Neural cell (in vitro differentiated cells): ENCODE measurements around the gene SEC16A. TPM values are rescaled to one million over a fixed set of nuclear protein-coding genes. Genes with fewer than 3 reads are reported as not detected.

Experiments used
- H2AFZ ChIP-seq: fragments of 200-600, 300-800 bp; sonication (generic), shearing (Covaris generic); 2 replicates; pipeline ENCODE4 v1.6.0; 2014; ENCODE audit warnings: low read depth, mild to moderate bottlenecking, antibody characterized with exemption, low read length, moderate library complexity
- H3F3A ChIP-seq: fragments of 200-600 bp; shearing (Covaris generic); 2 replicates; pipeline ENCODE4 v1.6.1; 2016; ENCODE audit warnings: mild to moderate bottlenecking, moderate library complexity, mixed read lengths, antibody characterized with exemption, low read length; ENCODE audit not compliant: insufficient read depth, poor library complexity, severe bottlenecking
- H3K27ac ChIP-seq: fragments of 200-600, 300-800 bp; sonication (generic), shearing (Covaris generic); 2 replicates; pipeline ENCODE4 v1.5.1; 2014; ENCODE audit warnings: mild to moderate bottlenecking, low read length, moderate library complexity
- H3K27me3 ChIP-seq: fragments of 300-800, 200-600 bp; sonication (generic), shearing (Covaris generic); 2 replicates; pipeline ENCODE4 v1.6.0; 2014; ENCODE audit warnings: mild to moderate bottlenecking, low read depth, low read length, moderate library complexity; ENCODE audit not compliant: insufficient read depth
- H3K36me3 ChIP-seq: fragments of 300-800, 200-600 bp; sonication (generic), shearing (Covaris generic); 2 replicates; pipeline ENCODE4 v1.5.1; 2014; ENCODE audit warnings: mild to moderate bottlenecking, antibody characterized with exemption, low read length, moderate library complexity; ENCODE audit not compliant: insufficient read depth
- H3K4me2 ChIP-seq: fragments of 300-800, 200-600 bp; sonication (generic), shearing (Covaris generic); 2 replicates; pipeline ENCODE4 v1.6.0; 2014; ENCODE audit warnings: mild to moderate bottlenecking, low read length
- H3K4me3 ChIP-seq: fragments of 300-800, 200-600 bp; sonication (generic), shearing (Covaris generic); 2 replicates; pipeline ENCODE4 v1.5.1; 2014; ENCODE audit warnings: mild to moderate bottlenecking, low read length, moderate library complexity
- H3K79me2 ChIP-seq: fragments of 200-600 bp; shearing (Covaris generic); replicated peaks from 2 replicates; pipeline ENCODE4 v1.6.0; 2014; ENCODE audit warnings: mild to moderate bottlenecking, low read length, moderate library complexity; ENCODE audit not compliant: insufficient read depth
- H3K9ac ChIP-seq: fragments of 300-800, 200-600 bp; sonication (generic), shearing (Covaris generic); 2 replicates; pipeline ENCODE4 v1.6.1; 2016; ENCODE audit warnings: mild to moderate bottlenecking, low read length, mixed read lengths
- H3K9me2 ChIP-seq: fragments of 200-600 bp; shearing (Covaris generic); 2 replicates; pipeline ENCODE4 v1.6.1; 2016; ENCODE audit warnings: mild to moderate bottlenecking, low read length, mixed read lengths; ENCODE audit not compliant: insufficient read depth
- H3K9me3 ChIP-seq: fragments of 200-600, 300-800 bp; sonication (generic), shearing (Covaris generic); 2 replicates; pipeline ENCODE4 v1.6.1; 2016; ENCODE audit warnings: mild to moderate bottlenecking, mixed run types, low read length, moderate library complexity, mixed read lengths
- H4K20me1 ChIP-seq: fragments of 200-600 bp; shearing (Covaris generic); 2 replicates; pipeline ENCODE4 v1.6.1; 2016; ENCODE audit warnings: mild to moderate bottlenecking, mixed run types; ENCODE audit not compliant: insufficient read depth
- CTCF ChIP-seq: fragments of 450-650 bp; IDR thresholded peaks from 2 replicates; pipeline ENCODE4 v1.5.1; 2014; ENCODE audit warnings: antibody characterized with exemption, mild to moderate bottlenecking, moderate library complexity; ENCODE audit not compliant: poor library complexity, severe bottlenecking
- EP300 ChIP-seq: fragments of 450-650 bp; conservative IDR thresholded peaks from 2 replicates; pipeline ENCODE4 v1.6.1; 2014; ENCODE audit warnings: antibody characterized with exemption, mild to moderate bottlenecking, moderate library complexity; ENCODE audit not compliant: poor library complexity, severe bottlenecking
- EZH2 ChIP-seq: fragments of 200-600, 300-800 bp; shearing (Covaris generic), sonication (generic); IDR thresholded peaks from 2 replicates; pipeline ENCODE4 v1.6.1; 2014; ENCODE audit warnings: antibody characterized with exemption, low read length, borderline replicate concordance, mild to moderate bottlenecking; ENCODE audit not compliant: insufficient read depth, poor library complexity, severe bottlenecking
- MXI1 ChIP-seq: fragments of 450-650 bp; conservative IDR thresholded peaks from 2 replicates; pipeline ENCODE4 v1.6.1; 2014; ENCODE audit warnings: antibody characterized with exemption, mild to moderate bottlenecking; ENCODE audit not compliant: poor library complexity, severe bottlenecking
- POLR2AphosphoS5 ChIP-seq: IDR thresholded peaks from 2 replicates; pipeline ENCODE4 v1.6.1; 2012
- RAD21 ChIP-seq: fragments of 450-650 bp; conservative IDR thresholded peaks from 2 replicates; pipeline ENCODE4 v1.6.1; 2014; ENCODE audit warnings: antibody characterized with exemption, mild to moderate bottlenecking, moderate library complexity
- REST ChIP-seq: IDR thresholded peaks from 2 replicates; pipeline ENCODE4 v1.6.1; 2012; ENCODE audit warnings: borderline replicate concordance
- SMC3 ChIP-seq: fragments of 450-650 bp; conservative IDR thresholded peaks from 2 replicates; pipeline ENCODE4 v1.6.1; 2014; ENCODE audit warnings: antibody characterized with exemption, mild to moderate bottlenecking, moderate library complexity; ENCODE audit not compliant: poor library complexity
- TAF1 ChIP-seq: IDR thresholded peaks from 2 replicates; pipeline ENCODE4 v1.6.1; 2012; ENCODE audit warnings: low read depth
- polyA plus RNA-seq: library from polyadenylated mRNA; depleted of rRNA; stranded (reverse); fragments of >200 nt; gene quantifications from 2 replicates; pipeline ENCODE4 v1.2.3, GENCODE V29; 2014

Gene SEC16A
- polyA plus RNA-seq, 1 donor from 2014 or later: 15.4 TPM

GRCh38 chr9:136518623-136519022 lies 35.8 kb upstream of the SEC16A start:
- Histone ChIP-seq H3K27ac (no peak overlapping the region), H3K36me3 (no peaks in the 10 kb centered on the region), H3K27me3 (no peaks in the 10 kb centered on the region), H2AFZ (no peak overlapping the region), H3K9me2 (no peaks in the 10 kb centered on the region), H3K79me2 (peaks cover 3% of the 10 kb centered on the region), H3F3A (no peaks in the 10 kb centered on the region), H4K20me1 (no peaks in the 10 kb centered on the region), H3K4me2 (no peak overlapping the region), H3K4me3 (no peak overlapping the region), H3K9ac (no peak overlapping the region), H3K9me3 (no peaks in the 10 kb centered on the region)
- TF ChIP-seq RAD21: no peak
- no peak for TF ChIP-seq MXI1
- no peak for TF ChIP-seq SMC3
- no peak for TF ChIP-seq POLR2AphosphoS5
- TF ChIP-seq TAF1: no peak
- TF ChIP-seq REST: no peak
- TF ChIP-seq EZH2: no peak
- no peak for TF ChIP-seq EP300
- TF ChIP-seq CTCF: no peak

- Histone ChIP-seq H3K9me2 (no peaks in the 10 kb centered on the region), H4K20me1 (no peaks in the 10 kb centered on the region), H3K9me3 (no peaks in the 10 kb centered on the region), H3K27me3 (no peaks in the 10 kb centered on the region), H3K9ac (no peak overlapping the region), H3K36me3 (no peaks in the 10 kb centered on the region), H3F3A (no peaks in the 10 kb centered on the region), H3K27ac (no peak overlapping the region), H3K4me3 (no peak overlapping the region), H2AFZ (no peak overlapping the region), H3K79me2 (peaks cover 3% of the 10 kb centered on the region), H3K4me2 (no peak overlapping the region)
- TF ChIP-seq EZH2: no peak
- TF ChIP-seq EP300: no peak
- TF ChIP-seq CTCF: no peak
- no peak for TF ChIP-seq SMC3
- TF ChIP-seq RAD21: no peak
- TF ChIP-seq TAF1: no peak
- TF ChIP-seq MXI1: no peak
- no peak for TF ChIP-seq POLR2AphosphoS5
- TF ChIP-seq REST: no peak
These were observed 35.1 kb upstream of the SEC16A start for GRCh38 chr9:136517950-136518349.
